HG03095 (cell line): ENCODE data around the gene DGKE.

Source experiments
- ATAC-seq: cut with Tn5 transposase; IDR thresholded peaks from one replicate; pipeline ENCODE4 v1.9.1; 2021; ENCODE audit warnings: moderate library complexity; ENCODE audit not compliant: unreplicated experiment

Gene DGKE

GRCh38 chr17:56812901-56813388, 21.0 kb upstream of the DGKE start:
- ATAC-seq: no peak

- no peak for ATAC-seq
Measured at GRCh38 chr17:56815711-56816110, 18.2 kb upstream of the DGKE start.

GRCh38 chr17:56817066-56817465, 16.9 kb upstream of the DGKE start:
- no peak for ATAC-seq

DNA sequence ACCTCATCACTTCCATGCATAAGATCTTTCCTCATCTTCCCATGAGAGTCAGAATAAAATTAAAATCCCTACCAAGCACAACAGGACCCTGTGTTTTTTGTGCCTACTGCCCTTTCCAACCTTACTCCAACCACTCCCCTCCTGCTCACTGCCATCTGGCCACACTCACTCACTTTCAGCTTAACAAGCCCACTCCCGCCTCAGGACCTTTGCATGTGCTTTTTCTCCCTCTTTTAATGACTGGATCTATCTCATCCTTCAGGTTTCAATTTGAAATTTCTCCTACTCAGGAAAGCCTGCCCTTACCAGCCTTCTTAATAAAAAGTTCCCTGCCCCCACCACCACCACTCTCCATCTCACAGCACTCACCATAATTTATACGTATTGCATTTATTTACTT, 14.9 kb upstream of the DGKE start:
- no peak for ATAC-seq

DNA sequence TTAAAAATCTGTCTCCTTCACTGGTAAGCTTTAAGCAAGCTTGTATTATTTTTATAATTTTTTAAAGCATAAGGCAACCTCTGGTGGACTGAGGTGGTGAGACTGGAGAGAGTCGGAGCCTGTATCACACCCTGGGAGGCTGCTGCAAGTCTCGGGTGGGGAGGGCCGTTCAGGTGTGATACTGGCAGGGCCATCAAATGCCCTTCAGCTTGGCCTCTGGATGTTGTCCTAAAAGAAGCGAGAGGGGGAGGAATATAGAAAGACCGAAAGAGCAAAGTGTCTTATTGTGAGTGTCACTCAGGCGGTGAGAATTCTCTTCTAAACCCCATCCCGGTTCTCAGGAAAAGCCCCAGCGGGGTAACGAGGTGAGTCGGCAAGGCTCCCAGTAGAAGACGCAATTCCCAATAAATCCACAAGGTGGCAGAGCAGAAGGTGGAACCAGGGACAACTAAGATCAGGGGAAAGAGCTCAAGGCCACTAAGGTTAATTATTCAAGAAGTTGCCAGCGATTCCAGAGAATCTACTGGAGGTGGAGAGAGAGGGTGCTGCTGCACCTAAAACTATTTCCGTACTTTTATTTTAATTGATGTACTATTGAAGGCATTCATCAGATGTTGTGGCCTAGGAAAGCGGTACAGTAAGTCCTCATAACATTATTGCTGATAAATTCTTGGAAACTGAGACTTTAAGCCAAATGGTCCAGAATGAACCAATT, 14.4 kb upstream of the DGKE start:
- ATAC-seq: no peak

GRCh38 chr17:56820207-56820606, 13.7 kb upstream of the DGKE start:
- ATAC-seq: no peak

DNA sequence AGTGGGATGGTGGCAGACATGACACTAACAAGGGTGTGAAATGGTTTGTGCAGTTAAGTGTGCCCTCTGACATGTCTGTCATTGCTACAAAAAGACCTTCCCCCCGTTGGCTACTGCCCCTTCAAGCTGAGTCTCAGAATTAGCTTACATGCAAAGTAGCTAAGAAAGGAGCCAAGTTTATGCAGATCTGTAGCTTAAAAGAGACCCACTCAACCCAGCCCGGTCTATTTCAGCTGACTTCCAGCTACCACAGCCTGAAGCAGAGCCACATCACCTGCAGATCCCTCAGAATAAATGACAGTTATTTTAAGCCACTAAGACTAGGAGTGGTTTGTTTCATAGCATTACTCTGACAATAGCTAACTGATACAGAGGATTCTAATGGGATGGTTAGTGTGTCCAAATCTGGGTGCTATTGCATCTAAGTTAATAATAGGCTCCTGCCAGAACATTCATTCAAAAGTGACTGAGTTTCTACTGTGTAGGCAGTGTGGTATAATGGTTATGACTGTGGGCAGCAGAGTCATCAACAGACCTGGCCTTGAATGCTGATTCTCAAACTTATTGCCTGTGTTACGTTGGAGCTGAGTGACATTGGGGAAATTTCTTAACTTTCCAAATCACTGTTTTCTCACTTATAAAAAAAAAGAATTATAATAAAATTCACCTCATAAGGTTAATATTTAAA, 12.0 kb upstream of the DGKE start:
- ATAC-seq: no peak

- no peak for ATAC-seq
Measured at GRCh38 chr17:56822725-56823124, 11.2 kb upstream of the DGKE start.

DNA sequence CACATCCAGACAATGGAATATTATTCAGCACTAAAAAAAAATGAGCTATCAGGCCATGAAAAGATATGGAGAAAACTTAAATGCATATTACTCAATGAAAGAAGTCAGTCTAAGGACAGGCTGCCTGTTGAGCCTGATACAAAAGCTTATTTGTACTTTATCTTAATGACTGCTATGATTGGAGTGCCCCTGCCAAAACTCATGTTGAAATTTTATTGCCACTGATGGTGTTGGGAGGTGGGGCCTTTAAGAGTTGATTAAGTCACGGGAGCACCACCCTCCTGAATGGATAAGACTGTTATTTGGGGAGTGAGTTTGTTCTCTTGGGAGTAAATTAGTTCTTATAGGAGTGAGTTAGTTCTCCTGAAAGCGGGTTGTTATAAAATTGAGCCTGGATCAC, 10.1 kb upstream of the DGKE start:
- ATAC-seq: no peak

DNA sequence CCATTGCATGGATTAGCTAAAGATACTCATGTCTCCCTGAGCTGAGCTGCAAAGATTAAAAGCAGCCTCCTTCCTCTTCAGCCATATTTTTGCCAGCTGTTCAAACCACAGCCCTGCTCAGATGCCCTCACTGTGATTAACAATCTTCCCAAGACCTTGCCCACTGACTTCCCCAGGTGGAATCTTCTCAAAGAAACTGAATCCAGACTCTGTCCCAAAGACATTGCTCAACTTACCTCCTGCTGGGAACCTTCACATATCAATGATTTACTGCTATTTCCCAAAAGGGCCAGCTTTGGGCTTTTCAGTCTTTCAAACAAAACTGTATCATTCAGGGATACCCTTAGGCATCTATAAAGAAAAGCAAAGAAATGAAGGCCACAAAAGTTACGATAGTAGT, 9.4 kb upstream of the DGKE start:
- ATAC-seq: no peak

GRCh38 chr17:56826611-56827414, 7.1 kb upstream of the DGKE start:
- ATAC-seq: no peak

GRCh38 chr17:56830726-56831368, 3.1 kb upstream of the DGKE start:
- ATAC-seq: no peak

DNA sequence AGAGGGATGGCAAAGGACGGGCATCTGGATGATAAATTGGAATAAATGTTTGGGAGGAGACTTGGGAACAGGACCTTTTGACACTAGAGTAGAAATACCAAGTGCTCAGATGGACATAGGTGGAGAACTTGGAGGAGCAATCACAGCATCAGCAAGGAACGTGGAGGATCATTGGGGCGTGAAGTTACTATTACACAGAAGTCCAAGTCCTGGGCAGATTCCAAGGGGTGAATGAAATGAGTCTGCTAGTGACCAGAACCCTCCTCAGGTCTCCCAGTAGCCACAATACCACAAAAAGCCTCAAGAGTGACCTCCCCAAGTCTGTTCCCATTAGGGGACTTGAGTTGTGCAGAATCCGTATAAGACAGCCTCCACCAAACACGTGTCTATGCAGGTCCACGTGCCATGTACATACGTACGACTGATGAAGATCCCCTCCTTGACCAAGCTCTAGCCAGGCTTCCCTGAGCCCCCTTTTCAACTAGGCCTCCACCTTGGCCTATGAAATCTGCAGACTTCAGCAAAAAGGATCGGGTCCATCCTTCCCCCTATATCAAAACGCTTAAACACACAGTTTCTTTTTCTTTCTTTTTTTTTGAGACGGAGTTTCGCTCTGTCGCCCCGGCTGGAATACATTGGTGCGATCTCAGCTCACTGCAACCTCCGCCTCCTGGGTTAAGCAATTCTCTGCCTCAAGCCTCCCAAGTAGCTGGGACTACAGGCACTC, 2.4 kb upstream of the DGKE start:
- no peak for ATAC-seq

DNA sequence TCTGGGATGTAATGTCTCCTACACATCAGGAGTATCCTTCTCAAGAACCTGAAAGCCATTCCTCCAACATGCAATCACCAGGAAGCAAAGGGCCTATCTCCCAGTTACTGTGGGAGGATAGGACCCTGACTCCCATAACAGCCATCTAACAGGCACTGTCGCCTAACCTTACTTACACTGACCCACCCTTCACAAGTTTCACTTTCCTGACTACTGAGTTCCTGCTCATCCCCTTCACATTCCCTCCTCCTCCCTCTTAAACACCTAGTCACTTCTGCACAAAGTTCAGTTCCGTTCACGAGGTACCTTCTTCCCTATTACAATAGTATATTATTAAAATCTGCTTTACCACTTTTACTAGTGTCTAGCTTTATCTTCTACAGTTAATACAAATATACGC, 1.5 kb upstream of the DGKE start:
- no peak for ATAC-seq

- ATAC-seq: peak; percentile 38
Measured at GRCh38 chr17:56833057-56833808, 718 bp upstream of the DGKE start.

DNA sequence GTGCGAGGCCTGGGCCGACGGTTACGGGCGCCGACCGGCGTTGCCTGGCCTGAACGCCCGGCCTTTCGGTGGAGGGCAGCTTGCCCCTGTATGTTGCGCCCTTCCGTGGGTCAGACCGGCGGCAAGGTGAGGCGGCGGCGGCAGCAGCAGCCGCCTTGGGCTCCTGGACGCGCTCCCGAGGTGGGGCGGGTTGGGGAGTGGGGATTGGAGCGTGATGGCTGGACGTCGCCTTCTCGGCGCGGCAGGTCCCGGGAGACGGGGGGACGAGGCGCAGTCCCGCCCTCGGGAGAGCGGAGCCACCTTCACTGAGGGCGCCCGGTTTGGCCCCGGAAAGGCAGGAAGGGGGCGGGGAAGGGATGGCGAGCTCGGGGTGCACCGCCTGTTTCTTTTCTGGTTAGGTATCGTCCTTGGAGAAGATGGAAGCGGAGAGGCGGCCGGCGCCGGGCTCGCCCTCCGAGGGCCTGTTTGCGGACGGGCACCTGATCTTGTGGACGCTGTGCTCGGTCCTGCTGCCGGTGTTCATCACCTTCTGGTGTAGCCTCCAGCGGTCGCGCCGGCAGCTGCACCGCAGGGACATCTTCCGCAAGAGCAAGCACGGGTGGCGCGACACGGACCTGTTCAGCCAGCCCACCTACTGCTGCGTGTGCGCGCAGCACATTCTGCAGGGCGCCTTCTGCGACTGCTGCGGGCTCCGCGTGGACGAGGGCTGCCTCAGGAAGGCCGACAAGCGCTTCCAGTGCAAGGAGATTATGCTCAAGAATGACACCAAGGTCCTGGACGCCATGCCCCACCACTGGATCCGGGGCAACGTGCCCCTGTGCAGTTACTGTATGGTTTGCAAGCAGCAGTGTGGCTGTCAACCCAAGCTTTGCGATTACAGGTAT, 671 bp downstream of the DGKE start:
- peak; percentile 30 for ATAC-seq

- no peak for ATAC-seq
Measured at GRCh38 chr17:56835264-56835585, 1.3 kb downstream of the DGKE start.

GRCh38 chr17:56838687-56839086, 4.7 kb downstream of the DGKE start:
- no peak for ATAC-seq

GRCh38 chr17:56842577-56842976, 8.6 kb downstream of the DGKE start:
- ATAC-seq: no peak
